Loucy (cell line): ENCODE measurements around the gene KAZALD1.

Source experiments
- H2AFZ ChIP-seq: fragments of 200-600 bp; sonication (generic); 2 replicates; pipeline ENCODE4 v1.6.0; 2016; ENCODE audit warnings: antibody characterized with exemption, mild to moderate bottlenecking, low read length, moderate library complexity
- H3F3A ChIP-seq: fragments of 200-600 bp; 2 replicates; pipeline ENCODE4 v1.6.0; 2016; ENCODE audit warnings: antibody characterized with exemption, low read depth, mild to moderate bottlenecking
- H3K27me3 ChIP-seq: fragments of 200-600 bp; sonication (generic); 2 replicates; pipeline ENCODE4 v1.6.1; 2014; ENCODE audit warnings: low read length, mild to moderate bottlenecking; ENCODE audit not compliant: insufficient read depth, poor library complexity, severe bottlenecking
- H3K36me3 ChIP-seq: fragments of 200-600 bp; sonication (generic); 2 replicates; pipeline ENCODE4 v1.6.1; 2016; ENCODE audit warnings: low read length; ENCODE audit not compliant: insufficient read depth
- H3K4me1 ChIP-seq: fragments of 200-600 bp; sonication (generic); 2 replicates; pipeline ENCODE4 v1.5.1; 2014; ENCODE audit warnings: low read length, mild to moderate bottlenecking; ENCODE audit not compliant: insufficient read depth, poor library complexity, severe bottlenecking
- H3K4me2 ChIP-seq: fragments of 200-600 bp; sonication (generic); 2 replicates; pipeline ENCODE4 v1.6.0; 2014; ENCODE audit warnings: antibody characterized with exemption, low read length, low read depth, mild to moderate bottlenecking; ENCODE audit not compliant: poor library complexity, severe bottlenecking
- H3K4me3 ChIP-seq: fragments of 200-600 bp; sonication (generic); 2 replicates; pipeline ENCODE4 v1.5.1; 2014; ENCODE audit warnings: low read length, mild to moderate bottlenecking, mixed read lengths; ENCODE audit not compliant: poor library complexity, severe bottlenecking
- H3K79me2 ChIP-seq: fragments of 200-600 bp; sonication (generic); 2 replicates; pipeline ENCODE4 v1.6.1; 2014; ENCODE audit warnings: low read length; ENCODE audit not compliant: insufficient read depth
- H3K9ac ChIP-seq: fragments of 200-600 bp; sonication (generic); 2 replicates; pipeline ENCODE4 v1.6.0; 2014; ENCODE audit warnings: mild to moderate bottlenecking, low read depth, low read length, moderate library complexity; ENCODE audit not compliant: poor library complexity, severe bottlenecking
- H3K9me2 ChIP-seq: fragments of 200-600 bp; sonication (generic); replicated peaks from 2 replicates; pipeline ENCODE4 v1.6.1; 2016; ENCODE audit warnings: low read depth, low read length, mixed read lengths
- H3K9me3 ChIP-seq: fragments of 200-600 bp; sonication (generic); 2 replicates; pipeline ENCODE4 v1.6.1; 2014; ENCODE audit warnings: mild to moderate bottlenecking, antibody characterized with exemption, low read length, low read depth; ENCODE audit not compliant: insufficient read depth
- H4K20me1 ChIP-seq: fragments of 200-600 bp; sonication (generic); 2 replicates; pipeline ENCODE4 v1.6.0; 2014; ENCODE audit warnings: antibody characterized with exemption, low read length, mild to moderate bottlenecking; ENCODE audit not compliant: insufficient read depth, poor library complexity, severe bottlenecking
- CTCF ChIP-seq: fragments of 200-600 bp; sonication (generic); conservative IDR thresholded peaks from 2 replicates; pipeline ENCODE4 v1.5.1; 2014; ENCODE audit warnings: mild to moderate bottlenecking, antibody characterized with exemption, low read length
- EZH2phosphoT487 ChIP-seq: fragments of 200-600 bp; IDR thresholded peaks from 2 replicates; pipeline ENCODE4 v1.6.1; 2018; ENCODE audit warnings: antibody characterized with exemption, mild to moderate bottlenecking, moderate library complexity, borderline replicate concordance

KAZALD1 gene

GRCh38 chr10:101071885-101072433 lies 10.2 kb downstream of the KAZALD1 start:
- Histone ChIP-seq H3K9me2 (no peaks in the 10 kb centered on the region), H3K9me3 (no peaks in the 10 kb centered on the region), H3K4me2 (no peak overlapping the region), H3K4me1 (peaks cover 7% of the 10 kb centered on the region), H3K9ac (no peak overlapping the region), H3K27me3 (no peaks in the 10 kb centered on the region), H3K36me3 (no peaks in the 10 kb centered on the region), H4K20me1 (no peaks in the 10 kb centered on the region), H3K79me2 (no peaks in the 10 kb centered on the region), H3K4me3 (no peak overlapping the region), H2AFZ (no peak overlapping the region), H3F3A (no peaks in the 10 kb centered on the region)
- TF ChIP-seq EZH2phosphoT487 (no peak), CTCF (no peak)

GRCh38 chr10:101072923-101073322 lies 11.1 kb downstream of the KAZALD1 start:
- Histone ChIP-seq H4K20me1 (no peaks in the 10 kb centered on the region), H3K9me3 (no peaks in the 10 kb centered on the region), H3K9ac (no peak overlapping the region), H3K79me2 (no peaks in the 10 kb centered on the region), H3K36me3 (no peaks in the 10 kb centered on the region), H3K4me3 (no peak overlapping the region), H2AFZ (no peak overlapping the region), H3F3A (no peaks in the 10 kb centered on the region), H3K9me2 (no peaks in the 10 kb centered on the region), H3K4me2 (no peak overlapping the region), H3K4me1 (no peaks in the 10 kb centered on the region), H3K27me3 (no peaks in the 10 kb centered on the region)
- TF ChIP-seq CTCF (no peak), EZH2phosphoT487 (no peak)

GRCh38 chr10:101073631-101074030 lies 11.8 kb downstream of the KAZALD1 start:
- H3K9me3 ChIP-seq, result no peaks in the 10 kb centered on the region
- H3F3A ChIP-seq, result no peaks in the 10 kb centered on the region
- no peaks in the 10 kb centered on the region for H3K9me2 ChIP-seq
- no peak overlapping the region for H2AFZ ChIP-seq
- no peak for TF ChIP-seq CTCF
- no peak for TF ChIP-seq EZH2phosphoT487
- H3K9ac ChIP-seq, result no peak overlapping the region
- no peak overlapping the region for H3K4me3 ChIP-seq
- no peak overlapping the region for H3K4me2 ChIP-seq
- H3K79me2 ChIP-seq, result no peaks in the 10 kb centered on the region
- H3K4me1 ChIP-seq, result no peaks in the 10 kb centered on the region
- H4K20me1 ChIP-seq, result no peaks in the 10 kb centered on the region
- H3K27me3 ChIP-seq, result no peaks in the 10 kb centered on the region
- H3K36me3 ChIP-seq, result no peaks in the 10 kb centered on the region
